IMR-90 (cell line): ENCODE measurements around the gene VPS41. TPM values are rescaled to one million over a fixed set of nuclear protein-coding genes. Genes with fewer than 3 reads are reported as not detected.

Experiments used
- ATAC-seq: fragments of 200-7000 bp; cut with Tn5 transposase; 2 replicates; pipeline ENCODE4 v1.9.1; 2020; ENCODE audit warnings: low read depth, mild to moderate bottlenecking, moderate library complexity
- BruUV-seq: library from RNA; stranded (reverse); fragments of 400-500 nt; replicated peaks from 2 replicates; lab custom pipeline; 2021; lab: Mats Ljungman, UMichigan
- CTCF ChIA-PET: fragments of 300-600 bp; formaldehyde crosslinking; extraction: SDS; loops from one replicate; lab custom pipeline; 2021; ENCODE audit warnings: antibody characterized with exemption; lab: Yijun Ruan, JAX
- POLR2A ChIA-PET: fragments of 300-600 bp; sonication (Branson Sonifier 250); formaldehyde crosslinking; loops from one replicate; lab custom pipeline; 2022; ENCODE audit warnings: antibody characterized with exemption; ENCODE audit not compliant: unreplicated experiment; lab: Charles Lee
- DNase-seq: peaks from one replicate; pipeline ENCODE4 v3.0.0; 2013
- H2AFZ ChIP-seq: replicated peaks from 2 replicates; pipeline ENCODE3; 2013; ENCODE audit warnings: low read length, mild to moderate bottlenecking; ENCODE audit not compliant: poor library complexity
- H2AK5ac ChIP-seq: 2 replicates; pipeline ENCODE4 v1.6.1; 2013; ENCODE audit warnings: low read depth, low read length, inconsistent platforms
- H2AK9ac ChIP-seq: replicated peaks from 2 replicates; pipeline ENCODE3; 2013; ENCODE audit warnings: mild to moderate bottlenecking, low read depth, low read length, moderate library complexity; ENCODE audit not compliant: poor library complexity
- H2BK120ac ChIP-seq: 2 replicates; pipeline ENCODE4 v1.6.1; 2013; ENCODE audit warnings: low read depth, low read length, inconsistent platforms
- H2BK15ac ChIP-seq: 3 replicates; pipeline ENCODE4 v1.6.1; 2013; ENCODE audit warnings: low read depth, low read length, inconsistent platforms
- H2BK20ac ChIP-seq: 2 replicates; pipeline ENCODE4 v1.6.1; 2013; ENCODE audit warnings: low read depth, mild to moderate bottlenecking, inconsistent platforms, low read length, moderate library complexity
- H2BK5ac ChIP-seq: 2 replicates; pipeline ENCODE4 v1.6.1; 2013; ENCODE audit warnings: mild to moderate bottlenecking, low read depth, low read length, inconsistent platforms; ENCODE audit not compliant: poor library complexity, severe bottlenecking
- H3K14ac ChIP-seq: replicated peaks from 2 replicates; pipeline ENCODE4 v1.6.1; 2013; ENCODE audit warnings: low read depth, low read length, inconsistent platforms
- H3K18ac ChIP-seq: 2 replicates; pipeline ENCODE4 v1.6.1; 2013; ENCODE audit warnings: low read depth, low read length, control low read depth
- H3K23ac ChIP-seq: 2 replicates; pipeline ENCODE4 v1.6.1; 2013; ENCODE audit warnings: low read depth, low read length, inconsistent platforms
- H3K27ac ChIP-seq: 2 replicates; pipeline ENCODE4 v1.5.1; 2013; ENCODE audit warnings: mild to moderate bottlenecking, control low read depth, low read length; ENCODE audit not compliant: insufficient read depth
- H3K27me3 ChIP-seq: 2 replicates; pipeline ENCODE4 v1.6.1; 2013; ENCODE audit warnings: low read length; ENCODE audit not compliant: control insufficient read depth, insufficient read depth
- H3K36me3 ChIP-seq: 2 replicates; pipeline ENCODE4 v1.6.1; 2013; ENCODE audit warnings: low read length, mixed read lengths; ENCODE audit not compliant: control insufficient read depth, insufficient read depth
- H3K4ac ChIP-seq: 2 replicates; pipeline ENCODE4 v1.6.1; 2013; ENCODE audit warnings: low read depth, low read length, inconsistent platforms
- H3K4me1 ChIP-seq: 2 replicates; pipeline ENCODE4 v1.6.1; 2013; ENCODE audit warnings: low read length, mixed read lengths; ENCODE audit not compliant: control insufficient read depth, insufficient read depth
- H3K4me2 ChIP-seq: 2 replicates; pipeline ENCODE4 v1.6.1; 2013; ENCODE audit warnings: low read depth, mild to moderate bottlenecking, control low read depth, low read length, moderate library complexity
- H3K4me3 ChIP-seq: 2 replicates; pipeline ENCODE4 v1.5.1; 2013; ENCODE audit warnings: low read depth, mild to moderate bottlenecking, control low read depth, low read length, moderate library complexity; ENCODE audit not compliant: insufficient read depth
- H3K56ac ChIP-seq: 2 replicates; pipeline ENCODE4 v1.6.1; 2013; ENCODE audit warnings: low read length, inconsistent platforms; ENCODE audit not compliant: insufficient read depth; ENCODE audit errors: extremely low read depth
- H3K79me1 ChIP-seq, 2 experiments: 2 replicates each; pipeline ENCODE4 v1.6.1; 2013; ENCODE audit warnings: low read length in 2 of 2, inconsistent platforms in 1 of 2, low read depth in 1 of 2
- H3K9ac ChIP-seq: 2 replicates; pipeline ENCODE4 v1.6.1; 2013; ENCODE audit warnings: low read depth, low read length, control low read depth
- H3K9me1 ChIP-seq: 2 replicates; pipeline ENCODE4 v1.6.1; 2013; ENCODE audit warnings: low read length, inconsistent platforms; ENCODE audit not compliant: insufficient read depth
- H3K9me3 ChIP-seq: 2 replicates; pipeline ENCODE4 v1.6.1; 2013; ENCODE audit warnings: low read length; ENCODE audit not compliant: control insufficient read depth, insufficient read depth
- H4K20me1 ChIP-seq: 2 replicates; pipeline ENCODE4 v1.6.1; 2013; ENCODE audit warnings: low read length, inconsistent platforms; ENCODE audit not compliant: insufficient read depth
- H4K5ac ChIP-seq: 2 replicates; pipeline ENCODE4 v1.6.1; 2013; ENCODE audit warnings: mild to moderate bottlenecking, low read depth, low read length, control low read depth
- H4K8ac ChIP-seq, 2 experiments: 2 replicates each; pipeline ENCODE4 v1.6.1; 2013; ENCODE audit warnings: low read depth in 2 of 2, low read length in 2 of 2, control low read depth in 1 of 2, inconsistent platforms in 1 of 2
- H4K91ac ChIP-seq: 2 replicates; pipeline ENCODE4 v1.6.1; 2013; ENCODE audit warnings: low read depth, low read length, inconsistent platforms; ENCODE audit not compliant: insufficient read depth
- MAFK ChIP-seq: IDR thresholded peaks from 2 replicates; pipeline ENCODE4 v1.6.1; 2012; ENCODE audit warnings: low read depth, low read length, improper control_type of control experiment
- MAZ ChIP-seq: IDR thresholded peaks from 2 replicates; pipeline ENCODE4 v1.6.1; 2012; ENCODE audit warnings: low read depth, mild to moderate bottlenecking, low read length, improper control_type of control experiment, moderate library complexity, borderline replicate concordance
- MXI1 ChIP-seq: IDR thresholded peaks from 2 replicates; pipeline ENCODE4 v1.6.1; 2012; ENCODE audit warnings: low read depth, mild to moderate bottlenecking, low read length, moderate library complexity, borderline replicate concordance
- NFE2L2 ChIP-seq: fragments of 150-350 bp; IDR thresholded peaks from 2 replicates; pipeline ENCODE4 v1.6.1; 2016; ENCODE audit warnings: low read depth, mild to moderate bottlenecking, low read length
- SMC3 ChIP-seq: fragments of 150-350 bp; IDR thresholded peaks from 2 replicates; pipeline ENCODE4 v1.6.1; 2016; ENCODE audit warnings: low read depth, mild to moderate bottlenecking, antibody characterized with exemption, low read length, moderate library complexity
- USF2 ChIP-seq: fragments of 150-350 bp; IDR thresholded peaks from 2 replicates; pipeline ENCODE4 v1.6.1; 2017; ENCODE audit warnings: mild to moderate bottlenecking, antibody characterized with exemption, low read length, low read depth
- WGBS, 2 experiments: methylation state at CpG; one replicate each; pipeline versions ENCODE4 v1.1.5 to v1.1.7; 2013; ENCODE audit warnings: missing lambda C conversion rate in 2 of 2; ENCODE audit not compliant: insufficient read length in 1 of 2; ENCODE audit errors: extremely low coverage in 2 of 2; 5-methylcytosine and 5-hydroxymethylcytosine counted together
- dilution Hi-C: fragments of 300-500 bp; cut with HindIII; formaldehyde crosslinking; loops from one replicate; pipeline ENCODE4 v1.14.3; 2018; ENCODE audit warnings: low sequenced_read_pairs; ENCODE audit not compliant: unreplicated experiment
- in situ Hi-C: fragments of 300-500 bp; cut with MboI; formaldehyde crosslinking; loops from 3 replicates; pipeline ENCODE4 v1.14.3; 2019; ENCODE audit warnings: low sequenced_read_pairs, inconsistent platforms, mixed read lengths
- intact Hi-C: fragments of 100-400 bp; cut with micrococcal nuclease; formaldehyde crosslinking; loops from 2 replicates; pipeline ENCODE4 v1.10.0; 2022
- polyA plus RNA-seq, 3 experiments: library from polyadenylated mRNA; depleted of rRNA; stranded (reverse); fragments of >200 nt; gene quantifications; 2 replicates each; pipeline ENCODE4 v1.2.3, GENCODE V29; 2012; ENCODE audit warnings: low replicate concordance in 1 of 3
- total RNA-seq: library from RNA; depleted of rRNA; stranded (reverse); fragments of >200 nt; gene quantifications from 2 replicates; pipeline ENCODE4 v1.2.3, GENCODE V29; 2012

VPS41 gene
- total and polyA plus RNA-seq, 2 of the 4 experiments (the other 2 are of a cell fraction), result 16.0 to 28.0 TPM

- no peak for TF ChIP-seq MXI1
Observed at GRCh38 chr7:38839851-38840250, 69.1 kb downstream of the VPS41 start (continued).

GRCh38 chr7:38838725-38839385 lies 70.1 kb downstream of the VPS41 start:
- no peaks in the 10 kb centered on the region for H3K36me3 ChIP-seq
- dilution Hi-C loops, result no loop called here

More at GRCh38 chr7:38838725-38839385, 70.1 kb downstream of the VPS41 start:
- intact Hi-C loops (no loop called here), in situ Hi-C loops (loop anchor here (25.0 kb wide), 1 partner anchor 898 kb away; no protein-coding TSS in a partner anchor)
- no peak overlapping the region for H3K4ac ChIP-seq
- no TSS peak for BruUV-seq
- no peak overlapping the region for H4K5ac ChIP-seq
- WGBS, 2 experiments, result 100% methylated on average over 1 of the region's 6 CpGs; no CpG with 5 or more reads in 1 of the 2 experiments
- no peak overlapping the region for H2BK120ac ChIP-seq
- TF ChIP-seq NFE2L2 (no peak), MAFK (no peak), USF2 (no peak), MAZ (no peak), SMC3 (no peak)
- ATAC-seq (no peak), DNase-seq (no peak)
- H2BK20ac ChIP-seq, result no peak overlapping the region; the same call in 1 of the 2 replicates
- H3K18ac ChIP-seq, result no peak overlapping the region
- H3K23ac ChIP-seq, result no peak overlapping the region
- H3K9me3 ChIP-seq, result no peaks in the 10 kb centered on the region
- H2AFZ ChIP-seq, result no peak overlapping the region
- no peak overlapping the region for H4K91ac ChIP-seq
- H2BK15ac ChIP-seq, result no peak overlapping the region
- H3K4me2 ChIP-seq, result no peak overlapping the region
- peaks cover 9% of the 10 kb centered on the region for H3K4me1 ChIP-seq
- no peak overlapping the region for H3K27ac ChIP-seq
- H2AK5ac ChIP-seq, result no peak overlapping the region
- no peak overlapping the region for H2BK5ac ChIP-seq
- H3K79me1 ChIP-seq, result peaks cover 15% of the 10 kb centered on the region in 2 experiments
- peaks cover 3% of the 10 kb centered on the region; the same call in 1 of the 2 replicates for H3K9me1 ChIP-seq
- H4K20me1 ChIP-seq, result no peaks in the 10 kb centered on the region; the same call in 1 of the 2 replicates
- no peak overlapping the region for H3K4me3 ChIP-seq
- no peaks in the 10 kb centered on the region for H3K27me3 ChIP-seq
- CTCF ChIA-PET, result no interaction called here
- H3K56ac ChIP-seq, result no peak overlapping the region
- no peak overlapping the region for H3K9ac ChIP-seq
- H2AK9ac ChIP-seq, result no peak overlapping the region
- POLR2A ChIA-PET, result no interaction called here
- no peak overlapping the region for H4K8ac ChIP-seq
- H3K14ac ChIP-seq, result no peak overlapping the region
